Kidney epithelial cell (primary cell): ENCODE results near the gene CRIP1. TPM values are rescaled to one million over a fixed set of nuclear protein-coding genes. Genes with fewer than 3 reads are reported as not detected.
A peak's percentile ranks its signal among the peaks of the same experiment; 100 is the strongest.

Experiments
- DNase-seq: peaks from one replicate; pipeline ENCODE4 v3.0.0-alpha.2; 2010; ENCODE audit warnings: low read depth
- H3K27me3 ChIP-seq: 2 replicates; pipeline ENCODE4 v1.6.0; 2011; ENCODE audit warnings: low read length; ENCODE audit not compliant: control insufficient read depth, insufficient read depth
- H3K36me3 ChIP-seq: 2 replicates; pipeline ENCODE4 v1.5.1; 2011; ENCODE audit warnings: low read length; ENCODE audit not compliant: control insufficient read depth, insufficient read depth
- H3K4me3 ChIP-seq: 2 replicates; pipeline ENCODE4 v1.5.1; 2011; ENCODE audit warnings: low read depth, mild to moderate bottlenecking, control low read depth, low read length
- CTCF ChIP-seq: IDR thresholded peaks from 2 replicates; pipeline ENCODE4 v1.5.1; 2011; ENCODE audit warnings: mild to moderate bottlenecking, moderate library complexity, low read length, control low read depth, inconsistent platforms; ENCODE audit not compliant: insufficient read depth, poor library complexity, severe bottlenecking
- total RNA-seq: library from RNA; depleted of rRNA; stranded (reverse); fragments of >200 nt; gene quantifications from 2 replicates; pipeline ENCODE4 v1.2.3, GENCODE V29; 2015

The CRIP1 gene
- total RNA-seq, 1 donor from 2014 or later = 2.0 TPM

- no peak for DNase-seq
- H3K4me3 ChIP-seq = no peak overlapping the region
- no peak for TF ChIP-seq CTCF
- peaks cover 26% of the 10 kb centered on the region for H3K27me3 ChIP-seq
- no peaks in the 10 kb centered on the region for H3K36me3 ChIP-seq
Measured at GRCh38 chr14:105484997-105485393, 1.7 kb upstream of the CRIP1 start.

- peak; percentile 68 for TF ChIP-seq CTCF
- no peak overlapping the region for H3K4me3 ChIP-seq
- H3K36me3 ChIP-seq = no peaks in the 10 kb centered on the region
- peaks cover 26% of the 10 kb centered on the region for H3K27me3 ChIP-seq
- no peak for DNase-seq
Measured at GRCh38 chr14:105485739-105486162, 935 bp upstream of the CRIP1 start.

GRCh38 chr14:105486974-105487448, 325 bp downstream of the CRIP1 start:
- DNase-seq = no peak
- no peaks in the 10 kb centered on the region for H3K36me3 ChIP-seq
- no peak for TF ChIP-seq CTCF
- H3K27me3 ChIP-seq = peaks cover 26% of the 10 kb centered on the region
- peak overlapping the region; percentile 37 for H3K4me3 ChIP-seq

- peak overlapping the region; percentile 37 for H3K4me3 ChIP-seq
- peaks cover 26% of the 10 kb centered on the region for H3K27me3 ChIP-seq
- no peaks in the 10 kb centered on the region for H3K36me3 ChIP-seq
- DNase-seq = no peak
- TF ChIP-seq CTCF = no peak
Measured at GRCh38 chr14:105487449-105487985, 831 bp downstream of the CRIP1 start.

GRCh38 chr14:105487986-105488777, 1.5 kb downstream of the CRIP1 start:
- H3K4me3 ChIP-seq = peak overlapping the region; percentile 37
- no peaks in the 10 kb centered on the region for H3K36me3 ChIP-seq
- TF ChIP-seq CTCF = no peak

More at GRCh38 chr14:105487986-105488777, 1.5 kb downstream of the CRIP1 start:
- peaks cover 26% of the 10 kb centered on the region for H3K27me3 ChIP-seq
- no peak for DNase-seq
